HG02588 (cell line): ENCODE results near the gene KCNG2.

Experiments
- ATAC-seq: cut with Tn5 transposase; IDR thresholded peaks from one replicate; pipeline ENCODE4 v1.9.1; 2021; ENCODE audit warnings: mild to moderate bottlenecking, moderate library complexity; ENCODE audit not compliant: unreplicated experiment

KCNG2 gene

DNA sequence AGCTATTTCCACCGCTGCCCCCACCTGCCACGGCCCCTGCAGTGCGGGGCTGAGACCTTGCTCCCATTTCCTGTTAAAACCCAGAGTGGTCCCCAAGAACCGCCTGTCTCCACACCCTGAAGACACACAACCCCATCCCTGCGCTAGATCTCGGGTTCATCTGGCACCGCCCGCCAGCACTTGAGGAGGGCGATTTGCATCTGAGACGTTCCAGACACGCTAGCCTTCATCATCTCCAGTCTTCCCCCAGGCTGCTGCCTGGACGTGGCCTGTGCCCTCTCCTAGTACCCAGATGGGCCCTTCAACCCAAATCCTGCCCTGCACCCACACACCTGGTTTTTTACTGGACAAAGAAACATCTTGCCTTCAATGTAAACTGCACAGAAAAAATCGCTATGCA lies 103.9 kb downstream of the KCNG2 start:
- ATAC-seq, result no peak

DNA sequence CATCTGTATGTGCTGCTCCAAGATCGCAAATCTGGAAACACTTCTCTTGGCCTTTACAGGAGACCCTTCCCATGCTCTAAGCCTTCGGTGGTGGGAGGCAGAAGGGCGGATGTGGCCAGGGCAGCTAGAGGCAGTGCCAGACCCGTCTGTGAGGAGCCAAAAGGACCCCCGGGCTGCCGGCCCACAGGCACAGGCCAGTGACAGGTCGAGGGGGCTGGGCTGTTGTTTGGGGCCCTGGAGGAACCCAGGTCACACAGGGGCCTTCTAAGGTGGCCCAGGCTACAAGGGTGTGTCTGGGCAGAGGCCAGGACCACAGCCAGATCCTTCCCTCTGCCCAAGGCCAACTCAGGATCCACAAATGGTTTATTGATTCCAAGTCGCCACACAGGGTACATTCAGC lies 104.3 kb downstream of the KCNG2 start:
- no peak for ATAC-seq

DNA sequence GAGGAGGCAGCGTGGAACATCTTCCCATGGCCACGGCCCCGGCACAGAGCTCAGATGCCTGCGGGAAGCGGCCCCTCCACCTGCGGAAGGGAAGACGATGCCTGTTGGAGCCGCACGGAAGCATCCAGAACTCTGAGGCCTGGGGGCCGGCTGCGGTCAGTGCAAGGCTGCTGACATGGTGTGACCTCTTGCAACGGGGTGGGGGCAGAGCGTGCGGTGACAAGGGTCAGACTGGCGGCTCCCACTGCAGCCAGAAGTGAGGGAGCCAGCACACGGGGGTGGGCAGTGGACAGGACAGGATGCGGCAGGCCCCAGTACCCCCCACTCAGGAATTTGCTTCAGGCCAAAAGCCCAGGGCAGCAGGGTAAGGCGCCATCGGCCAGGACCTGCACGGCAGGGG lies 104.9 kb downstream of the KCNG2 start:
- ATAC-seq, result no peak

DNA sequence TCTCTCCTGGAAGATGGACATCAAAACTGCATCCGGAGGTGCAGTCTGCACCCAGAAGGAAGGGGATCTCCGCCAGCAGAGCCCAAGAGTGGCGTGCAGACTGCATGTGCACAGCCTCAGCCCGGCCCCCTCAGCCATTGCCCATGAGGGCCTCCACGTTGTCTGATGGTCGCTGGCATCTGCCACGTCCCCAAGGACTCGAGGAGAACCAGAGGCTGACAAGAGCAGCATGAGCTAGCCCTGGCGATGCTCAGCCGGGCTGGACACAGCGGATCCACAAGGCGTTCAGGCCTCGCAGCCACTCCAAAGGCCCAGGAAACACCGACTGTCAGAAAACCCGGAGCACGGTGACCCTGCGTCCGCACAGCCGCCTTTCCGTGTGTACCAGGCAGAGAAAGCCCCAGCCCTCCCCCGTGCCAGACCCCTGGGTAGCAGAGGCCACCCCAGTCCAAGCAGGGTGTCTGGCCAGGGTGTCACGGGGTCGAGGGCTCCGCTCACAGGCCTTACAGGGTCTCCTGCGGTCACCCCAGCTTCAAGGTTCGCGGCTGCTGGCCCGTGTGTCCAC lies 105.4 kb downstream of the KCNG2 start:
- ATAC-seq, result no peak

DNA sequence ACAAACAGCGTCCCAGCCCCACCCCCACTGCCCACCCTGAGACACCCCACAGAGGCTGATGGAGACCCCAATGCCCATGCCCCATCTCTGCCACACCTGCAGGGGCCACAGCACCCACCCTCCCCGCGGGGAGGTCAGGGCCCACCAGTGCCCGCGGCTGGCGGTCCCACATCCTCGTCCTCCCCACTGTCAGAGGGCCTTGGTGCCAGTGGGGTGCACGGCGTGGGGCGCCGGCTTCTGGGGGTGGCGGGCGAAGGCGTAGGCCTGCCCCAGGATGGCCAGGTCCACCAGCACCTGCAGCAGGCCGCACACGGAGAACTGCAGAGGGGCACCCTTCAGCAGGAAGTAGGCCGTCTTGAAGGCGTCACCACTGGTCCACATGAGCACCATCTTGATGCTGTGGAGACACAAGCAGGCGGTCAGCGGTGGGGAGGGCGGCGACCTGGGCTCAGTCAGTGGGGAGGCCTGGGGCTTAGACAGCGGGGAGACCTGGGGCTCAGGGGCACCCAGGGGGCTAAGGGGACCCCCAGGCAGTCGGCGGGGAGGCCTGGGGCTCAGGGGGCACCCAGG lies 106.1 kb downstream of the KCNG2 start:
- no peak for ATAC-seq

DNA sequence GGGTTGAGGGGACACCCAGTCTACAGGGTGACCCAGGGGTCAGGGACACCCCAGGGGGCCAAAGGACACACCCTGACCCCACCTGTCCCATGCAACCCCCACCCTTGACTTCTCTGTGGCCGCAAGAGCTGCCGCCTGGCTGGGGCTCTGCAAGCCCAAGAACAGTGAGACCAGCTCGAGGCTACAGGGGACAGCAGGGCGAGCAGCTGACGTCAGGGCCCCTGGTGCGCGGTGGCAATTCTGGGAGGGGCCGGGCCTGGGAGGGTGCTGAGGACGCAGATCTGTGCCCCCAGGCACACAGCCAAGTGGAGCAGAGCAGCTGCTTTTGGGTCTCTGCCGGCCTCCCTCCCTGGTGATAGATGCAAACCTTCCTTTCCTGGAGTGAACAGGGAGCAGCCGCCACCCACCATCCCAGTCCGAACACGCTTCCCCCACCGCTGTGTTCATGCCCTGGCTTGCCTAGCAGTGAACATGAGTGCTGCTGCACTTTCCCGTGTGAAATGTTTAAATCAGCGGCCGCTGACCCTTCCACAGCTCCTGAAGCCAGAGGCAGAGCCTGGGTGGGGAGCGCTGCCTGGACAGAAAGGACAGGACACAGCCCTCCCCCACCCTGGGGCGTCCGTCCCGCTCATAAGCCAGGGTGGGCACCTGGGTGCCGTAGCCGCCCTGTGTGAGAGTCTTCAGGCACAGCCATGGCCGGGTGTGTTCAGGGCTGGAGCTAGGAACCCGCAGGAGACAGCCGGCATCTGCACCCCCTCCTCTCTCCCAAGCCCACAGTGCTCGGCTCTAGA lies 106.8 kb downstream of the KCNG2 start:
- ATAC-seq, result no peak

DNA sequence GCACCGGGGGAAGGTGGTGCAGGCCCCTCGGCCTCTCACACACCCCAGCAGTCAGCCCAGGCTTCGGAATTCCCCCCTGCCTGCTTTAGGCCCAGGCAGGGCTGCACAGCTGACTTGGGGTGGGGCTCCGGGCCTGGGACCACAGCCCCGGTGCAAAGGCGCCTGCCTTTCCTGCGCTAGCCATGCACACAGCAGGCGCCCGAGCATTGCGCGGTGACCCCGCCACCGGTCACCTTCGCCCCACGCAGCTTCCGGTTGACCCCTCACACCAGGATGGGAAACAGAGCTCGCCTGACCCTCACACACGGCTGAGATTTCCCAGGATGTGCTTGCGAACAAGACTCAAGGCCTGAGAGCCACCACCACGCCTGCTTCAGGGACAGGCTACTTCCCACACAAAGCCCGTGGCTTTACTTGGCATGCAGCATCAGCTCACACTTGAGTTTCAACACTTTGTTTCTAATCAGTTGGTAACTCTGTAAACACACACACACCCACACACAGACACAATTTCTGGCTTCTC lies 107.7 kb downstream of the KCNG2 start:
- ATAC-seq, result no peak

DNA sequence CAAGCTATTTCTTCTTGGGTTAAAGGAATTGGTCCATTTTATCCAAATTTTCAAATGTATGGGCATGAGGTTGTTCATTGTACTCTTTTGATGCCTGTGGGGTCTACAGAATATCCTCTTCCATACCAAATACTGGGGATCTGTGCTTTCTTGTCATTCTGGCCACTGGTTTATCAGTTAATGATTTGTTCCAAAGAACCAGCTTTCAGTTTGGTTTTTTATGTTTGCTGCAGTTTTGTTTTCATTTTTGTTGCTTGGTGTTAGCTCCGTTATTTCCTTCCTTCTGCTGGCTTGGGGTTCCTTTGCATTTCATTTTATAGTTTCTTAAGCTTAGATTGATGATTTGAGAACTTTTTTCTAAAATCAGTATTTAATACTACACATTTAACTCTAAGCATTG lies 108.3 kb downstream of the KCNG2 start:
- no peak for ATAC-seq

DNA sequence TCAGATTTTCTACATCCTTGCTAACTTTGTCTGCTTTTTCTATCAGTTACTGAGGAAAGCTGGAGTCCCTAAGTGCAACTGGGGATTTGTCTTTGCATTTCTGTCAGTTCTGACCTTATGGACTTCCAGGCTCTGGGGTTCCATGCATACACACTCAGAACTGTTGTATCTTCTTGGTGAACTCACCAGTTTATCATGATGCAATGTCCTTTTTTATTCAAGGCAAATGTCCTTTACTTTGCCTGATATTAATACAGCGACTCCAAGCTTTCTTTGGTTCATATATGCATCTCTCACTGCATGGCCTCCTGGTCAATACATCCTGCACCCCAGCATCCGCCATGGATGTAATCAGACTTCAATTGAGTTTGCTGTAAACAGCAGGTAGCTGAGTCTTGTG lies 109.0 kb downstream of the KCNG2 start:
- ATAC-seq, result no peak

DNA sequence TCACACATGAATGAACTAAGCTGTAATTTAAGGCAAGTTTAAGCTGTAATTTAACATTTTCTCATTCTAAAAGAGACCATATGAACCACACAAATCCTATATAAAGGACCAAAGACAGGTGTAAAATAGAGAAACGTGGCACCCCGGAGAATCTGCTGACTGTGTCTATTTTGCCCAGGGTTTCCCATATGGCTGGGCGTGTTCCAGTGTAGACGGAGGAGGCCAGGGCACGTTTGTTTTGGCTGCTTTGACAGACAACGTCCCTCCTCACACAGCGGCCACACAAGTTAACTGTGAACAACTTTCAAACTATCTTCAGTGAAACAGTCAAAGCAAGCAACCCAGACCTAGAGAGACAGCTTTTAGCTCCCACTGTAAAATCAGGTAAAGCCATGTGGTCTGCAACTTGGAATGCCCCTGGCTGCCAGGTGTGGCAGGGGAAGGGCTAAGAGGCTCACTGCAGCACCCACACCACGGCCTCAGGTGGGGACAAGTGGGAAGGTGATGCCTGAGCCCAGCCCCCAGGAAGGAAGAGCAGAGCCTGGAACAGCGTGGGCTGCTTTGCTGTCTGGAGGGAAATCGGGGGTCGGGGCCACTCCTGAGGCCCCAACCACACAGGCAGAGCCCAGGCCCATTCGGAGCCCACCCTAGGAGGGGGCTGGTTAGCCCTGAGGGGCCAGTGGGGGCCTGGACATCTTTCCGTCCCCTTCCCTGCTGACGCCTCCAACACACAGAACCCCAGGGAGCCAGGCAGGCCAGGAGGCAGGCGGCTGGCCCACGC lies 113.0 kb downstream of the KCNG2 start:
- no peak for ATAC-seq

DNA sequence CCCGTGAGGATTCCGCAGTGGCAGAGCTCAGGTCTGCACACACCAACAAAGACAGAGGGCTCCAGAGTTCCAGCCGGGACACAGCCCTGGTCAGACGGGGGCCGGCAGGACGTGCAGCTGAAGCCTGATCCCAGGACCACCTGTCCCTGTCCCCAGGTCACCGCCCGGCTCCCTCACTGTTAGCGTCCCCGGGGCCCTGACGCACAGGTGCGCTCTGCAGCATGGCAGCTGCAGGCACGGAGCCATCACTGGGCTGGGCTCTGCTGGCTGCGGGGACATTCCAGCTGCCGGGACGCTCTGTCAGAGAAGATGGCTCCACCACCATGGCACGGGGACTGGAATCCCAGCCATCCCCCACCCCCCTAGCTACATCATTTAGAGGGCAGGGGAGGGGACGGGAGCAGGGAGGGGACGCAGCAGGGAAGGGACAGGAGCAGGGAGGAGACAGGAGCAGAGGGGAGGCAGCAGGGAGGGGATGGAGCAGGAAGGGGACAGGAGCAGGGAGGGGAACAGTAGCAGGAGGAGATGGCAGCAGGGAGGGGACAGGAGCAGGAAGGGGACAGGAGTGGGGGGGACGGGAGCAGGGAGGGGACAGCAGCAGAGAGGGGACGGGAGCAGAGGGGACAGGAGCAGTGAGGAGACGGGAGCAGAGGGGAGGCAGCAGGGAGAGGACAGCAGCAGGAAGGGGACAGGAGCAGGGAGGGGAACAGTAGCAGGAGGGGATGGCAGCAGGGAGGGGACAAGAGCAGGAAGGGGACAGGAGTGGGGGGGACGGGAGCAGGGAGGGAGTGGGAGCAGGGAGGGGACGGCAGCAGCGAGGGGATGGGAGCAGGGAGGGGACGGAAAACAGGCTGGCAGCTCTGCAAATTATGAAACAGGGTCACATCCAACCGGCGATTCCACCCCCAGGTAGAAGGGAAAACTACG lies 113.9 kb downstream of the KCNG2 start:
- ATAC-seq, result no peak

DNA sequence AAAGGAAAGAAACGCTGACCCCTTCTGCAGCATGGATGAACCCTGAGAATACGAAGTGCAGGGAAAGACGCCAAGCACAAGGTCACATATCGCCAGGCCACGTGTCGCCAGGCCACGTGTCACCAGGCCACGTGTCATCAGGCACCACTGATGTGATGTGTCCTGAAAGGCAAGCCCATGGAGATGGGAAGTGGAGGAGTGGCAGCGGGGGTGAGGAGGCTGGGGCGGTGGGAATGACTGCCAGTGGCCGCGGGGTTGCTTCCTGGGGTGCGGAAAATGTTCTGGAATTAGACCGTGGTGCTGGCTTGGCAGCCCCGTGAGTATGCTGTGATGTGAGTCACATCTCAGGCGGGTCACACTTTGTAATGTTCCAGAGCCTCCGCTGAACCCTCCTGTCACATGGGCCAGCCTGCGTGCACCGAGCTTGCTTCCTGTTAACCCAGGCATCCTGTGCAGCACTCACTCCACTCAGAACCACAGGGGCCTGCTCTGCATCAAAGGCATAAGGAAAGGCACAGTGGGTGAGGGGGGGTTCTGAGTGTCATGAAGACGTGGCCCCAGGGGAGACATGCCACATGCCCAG lies 114.8 kb downstream of the KCNG2 start:
- ATAC-seq, result no peak

DNA sequence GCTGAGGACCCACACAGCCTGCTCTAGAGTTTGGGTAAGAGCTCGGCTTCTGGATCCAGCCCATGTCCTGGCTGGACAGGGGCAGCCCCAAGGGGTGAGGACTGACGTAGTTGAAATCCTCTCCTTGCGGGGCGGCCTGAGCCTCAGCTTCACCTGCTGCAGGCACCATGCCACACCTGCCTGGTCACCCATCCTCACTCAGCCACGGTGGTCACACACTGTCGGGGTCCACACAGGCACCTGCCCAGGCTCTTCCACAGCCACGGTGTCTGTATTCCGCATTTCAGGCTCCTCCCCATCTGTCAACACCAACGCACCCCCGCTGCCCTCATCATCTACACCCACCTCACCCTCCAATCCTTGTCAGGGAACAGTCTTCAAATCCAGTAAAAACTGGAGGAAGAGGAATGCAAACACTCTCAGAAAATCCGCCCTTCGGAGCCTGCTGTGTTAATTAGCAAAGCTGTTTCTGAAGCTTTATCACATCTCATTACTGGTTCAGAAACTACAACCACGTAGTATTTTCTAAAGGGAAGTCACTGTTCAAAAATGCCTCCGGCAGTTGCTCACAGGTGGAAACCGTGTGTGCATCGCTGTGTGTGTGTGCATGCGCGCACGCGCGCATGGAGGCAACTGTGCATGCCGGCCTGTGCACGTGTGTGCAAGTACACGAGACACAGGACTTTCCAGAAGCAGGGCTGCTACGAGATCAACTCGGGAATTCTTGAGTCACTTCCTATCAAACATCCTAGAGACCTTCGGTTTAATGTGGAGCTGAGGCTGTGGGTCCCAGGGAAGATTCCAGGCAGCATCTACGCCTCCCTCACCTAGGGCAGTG lies 115.5 kb downstream of the KCNG2 start:
- no peak for ATAC-seq

DNA sequence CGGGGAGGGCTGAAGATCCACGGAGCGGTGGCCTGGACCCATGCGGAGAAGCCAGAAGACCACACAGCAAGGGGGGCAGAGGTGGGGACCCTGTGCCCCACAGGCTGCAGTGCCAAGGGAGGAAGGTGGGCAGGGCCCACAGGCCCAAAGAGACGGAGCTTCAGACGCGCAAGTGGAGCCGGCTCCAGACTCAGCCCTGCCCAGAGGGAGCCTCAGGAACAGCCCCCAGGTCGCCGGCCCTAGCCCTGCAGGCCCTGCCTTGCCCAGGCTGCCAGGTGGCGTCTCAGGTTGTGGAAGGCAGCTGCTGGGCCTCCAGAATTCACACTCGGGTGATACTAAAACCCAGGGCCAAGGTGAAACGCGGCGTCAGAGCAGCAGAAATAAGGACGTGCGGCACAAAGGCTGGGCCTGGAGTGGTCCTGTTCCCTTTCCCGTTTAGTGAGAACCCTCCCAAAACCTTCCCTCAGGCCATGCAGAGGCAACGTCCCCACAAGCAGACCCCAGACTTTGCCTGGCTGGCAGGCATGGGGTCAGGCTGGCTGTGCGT lies 116.9 kb downstream of the KCNG2 start:
- no peak for ATAC-seq

DNA sequence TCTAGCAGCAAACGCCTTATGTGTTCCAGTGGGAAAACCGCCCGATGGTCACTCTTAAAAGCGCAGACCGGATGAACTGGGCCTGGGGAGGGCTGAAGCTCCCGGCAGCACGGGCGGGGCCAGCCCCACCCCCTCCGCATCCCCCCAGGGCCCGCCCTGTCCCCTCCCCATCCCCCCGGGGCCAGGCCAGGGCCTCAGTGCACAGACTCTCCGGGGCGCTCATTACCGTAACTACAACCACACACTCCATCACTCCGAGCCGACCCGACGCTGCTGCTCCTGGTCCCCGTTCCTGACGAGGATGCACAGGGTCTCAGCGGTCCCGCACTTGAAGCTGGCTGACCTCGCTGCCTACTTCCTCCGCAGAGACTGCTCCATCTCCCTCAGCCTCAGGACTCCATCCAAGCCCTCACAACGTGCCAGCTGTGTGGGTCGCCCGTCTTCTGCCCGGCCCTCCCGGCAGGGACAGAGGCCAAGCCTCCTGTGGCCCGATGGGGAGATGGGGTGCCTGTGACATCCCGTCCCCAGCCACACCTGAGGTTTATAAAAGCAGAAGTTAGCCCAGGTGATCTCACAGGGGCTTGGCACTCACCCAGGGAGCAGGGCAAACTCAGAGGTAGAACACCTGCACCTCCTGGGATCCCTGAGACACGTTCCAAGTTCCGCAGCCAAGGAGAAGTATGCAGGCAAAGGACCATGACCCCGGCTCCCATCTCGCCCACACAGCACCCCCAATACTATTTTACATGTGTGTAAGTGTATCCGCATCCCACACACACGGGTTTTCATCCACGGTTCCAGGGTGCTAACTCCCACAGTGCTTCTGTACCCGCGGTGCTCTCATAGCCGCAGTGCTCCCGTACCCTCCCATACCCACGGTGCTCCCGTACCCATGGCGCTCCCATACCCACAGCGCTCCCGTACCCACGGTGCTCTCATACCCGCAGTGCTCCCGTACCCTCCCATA lies 117.7 kb downstream of the KCNG2 start:
- no peak for ATAC-seq

DNA sequence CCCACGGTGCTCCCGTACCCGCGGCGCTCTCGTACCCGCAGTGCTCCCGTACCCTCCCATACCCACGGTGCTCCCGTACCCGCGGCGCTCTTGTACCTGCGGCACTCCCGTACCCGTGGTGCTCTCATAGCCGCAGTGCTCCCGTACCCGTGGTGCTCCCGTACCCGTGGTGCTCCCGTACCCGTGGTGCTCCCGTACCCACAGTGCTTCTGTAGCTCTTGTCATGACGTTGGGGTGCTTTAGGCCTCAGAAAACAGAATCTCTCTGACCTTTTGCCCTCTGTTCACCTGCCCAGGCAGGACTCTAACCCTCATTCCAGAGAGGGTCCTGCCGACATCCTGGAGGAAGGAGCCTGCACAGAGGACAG lies 118.4 kb downstream of the KCNG2 start:
- ATAC-seq, result no peak

DNA sequence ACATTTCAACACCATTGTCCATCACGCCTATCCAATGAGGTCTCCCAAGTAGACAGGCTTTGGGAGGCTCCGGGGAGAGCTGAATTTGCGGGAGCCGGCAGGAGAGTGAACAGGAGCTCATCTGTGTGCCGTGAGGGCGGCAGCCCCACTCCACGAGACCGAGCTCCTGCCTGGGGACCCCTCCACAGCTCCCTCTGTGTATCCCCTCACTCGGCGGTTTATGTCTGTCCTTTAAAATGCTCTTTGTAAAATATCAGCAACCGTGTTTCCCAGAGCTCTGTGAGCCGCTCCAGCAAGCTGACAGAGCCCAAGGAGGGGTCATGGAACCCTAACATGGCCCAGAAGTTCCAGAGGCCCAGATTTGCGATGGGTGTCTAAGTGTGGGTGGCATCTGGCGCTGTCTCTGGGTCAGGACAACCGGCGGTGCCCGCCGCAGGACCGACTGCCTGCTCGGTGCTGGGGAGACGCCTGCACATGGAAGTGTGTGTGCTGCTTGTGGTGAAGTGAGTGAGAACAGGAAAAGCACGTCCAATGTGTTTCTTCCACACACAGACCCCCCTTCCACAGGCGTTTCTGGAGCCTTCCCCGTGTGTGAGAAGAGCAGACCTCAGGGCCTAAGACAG lies 118.9 kb downstream of the KCNG2 start:
- no peak for ATAC-seq
